Endothelial cell (in vitro differentiated cells): ENCODE results near the gene ARHGAP24. TPM values are rescaled to one million over a fixed set of nuclear protein-coding genes. Genes with fewer than 3 reads are reported as not detected.

Experiments used
- DNase-seq: peaks from one replicate; pipeline ENCODE4 v3.0.0; 2021; ENCODE audit warnings: low spot score
- H3K27ac Mint-ChIP-seq: one replicate; pipeline ENCODE4 v1.8.0; 2021; ENCODE audit warnings: mixed read lengths, inconsistent platforms; ENCODE audit not compliant: unreplicated experiment
- H3K27me3 Mint-ChIP-seq: one replicate; pipeline ENCODE4 v1.8.0; 2021; ENCODE audit warnings: mild to moderate bottlenecking, moderate library complexity, mixed read lengths, inconsistent platforms; ENCODE audit not compliant: unreplicated experiment
- H3K36me3 Mint-ChIP-seq: one replicate; pipeline ENCODE4 v1.8.0; 2021; ENCODE audit warnings: mild to moderate bottlenecking, low read depth, mixed read lengths, inconsistent platforms; ENCODE audit not compliant: unreplicated experiment
- H3K4me1 Mint-ChIP-seq: one replicate; pipeline ENCODE4 v1.8.0; 2021; ENCODE audit warnings: mild to moderate bottlenecking, mixed read lengths, inconsistent platforms; ENCODE audit not compliant: unreplicated experiment
- H3K4me3 Mint-ChIP-seq: one replicate; pipeline ENCODE4 v1.8.0; 2021; ENCODE audit warnings: mild to moderate bottlenecking, mixed read lengths, inconsistent platforms; ENCODE audit not compliant: unreplicated experiment
- H3K9me3 Mint-ChIP-seq: one replicate; pipeline ENCODE4 v1.8.0; 2021; ENCODE audit warnings: mixed read lengths, inconsistent platforms; ENCODE audit not compliant: unreplicated experiment
- total RNA-seq: library from RNA; stranded (reverse); fragmentation: NEBNext Ultra II Directional; extraction: Animal tissue kit (Norgen Biotek cat#: 25700); gene quantifications from one replicate; pipeline ENCODE4 v1.2.1, GENCODE V29; 2021; ENCODE audit not compliant: unreplicated experiment
- TF ChIP-seq, protein P1 (sequence below): fragments of 200-600 bp; sonication (generic); IDR thresholded peaks from one replicate; pipeline ENCODE4 v1.5.0; 2021; ENCODE audit warnings: antibody characterized with exemption; ENCODE audit not compliant: unreplicated experiment

Gene ARHGAP24
- total RNA-seq, 1 donor from 2014 or later = 5.0 TPM

DNA sequence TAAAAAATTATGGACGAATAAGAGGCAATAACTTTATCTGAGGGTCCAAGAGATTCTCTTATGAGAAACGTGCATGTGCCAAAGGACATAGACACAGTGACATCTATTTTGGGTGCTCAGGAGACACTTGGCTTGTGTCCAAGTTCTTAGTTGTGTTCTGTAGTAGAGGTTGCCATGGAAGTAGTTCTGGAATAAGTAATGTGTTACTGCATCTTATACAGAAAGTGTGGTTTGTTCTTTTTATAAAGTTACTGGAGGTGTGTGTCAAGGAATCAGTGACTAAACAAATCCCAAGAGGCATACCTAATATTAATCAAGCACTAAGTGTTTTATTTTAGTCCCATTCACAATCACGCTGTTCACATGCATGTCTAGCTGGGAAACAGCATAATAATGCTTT is 305.7 kb downstream of the ARHGAP24 start:
- Mint-ChIP-seq H3K4me3 (no peak overlapping the region), H3K27ac (no peak overlapping the region), H3K9me3 (no peaks in the 10 kb centered on the region), H3K4me1 (peaks cover 37% of the 10 kb centered on the region), H3K36me3 (no peaks in the 10 kb centered on the region), H3K27me3 (peaks cover 3% of the 10 kb centered on the region)
- no peak for DNase-seq
- TF ChIP-seq, protein P1, sequence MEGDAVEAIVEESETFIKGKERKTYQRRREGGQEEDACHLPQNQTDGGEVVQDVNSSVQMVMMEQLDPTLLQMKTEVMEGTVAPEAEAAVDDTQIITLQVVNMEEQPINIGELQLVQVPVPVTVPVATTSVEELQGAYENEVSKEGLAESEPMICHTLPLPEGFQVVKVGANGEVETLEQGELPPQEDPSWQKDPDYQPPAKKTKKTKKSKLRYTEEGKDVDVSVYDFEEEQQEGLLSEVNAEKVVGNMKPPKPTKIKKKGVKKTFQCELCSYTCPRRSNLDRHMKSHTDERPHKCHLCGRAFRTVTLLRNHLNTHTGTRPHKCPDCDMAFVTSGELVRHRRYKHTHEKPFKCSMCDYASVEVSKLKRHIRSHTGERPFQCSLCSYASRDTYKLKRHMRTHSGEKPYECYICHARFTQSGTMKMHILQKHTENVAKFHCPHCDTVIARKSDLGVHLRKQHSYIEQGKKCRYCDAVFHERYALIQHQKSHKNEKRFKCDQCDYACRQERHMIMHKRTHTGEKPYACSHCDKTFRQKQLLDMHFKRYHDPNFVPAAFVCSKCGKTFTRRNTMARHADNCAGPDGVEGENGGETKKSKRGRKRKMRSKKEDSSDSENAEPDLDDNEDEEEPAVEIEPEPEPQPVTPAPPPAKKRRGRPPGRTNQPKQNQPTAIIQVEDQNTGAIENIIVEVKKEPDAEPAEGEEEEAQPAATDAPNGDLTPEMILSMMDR = no peak

DNA sequence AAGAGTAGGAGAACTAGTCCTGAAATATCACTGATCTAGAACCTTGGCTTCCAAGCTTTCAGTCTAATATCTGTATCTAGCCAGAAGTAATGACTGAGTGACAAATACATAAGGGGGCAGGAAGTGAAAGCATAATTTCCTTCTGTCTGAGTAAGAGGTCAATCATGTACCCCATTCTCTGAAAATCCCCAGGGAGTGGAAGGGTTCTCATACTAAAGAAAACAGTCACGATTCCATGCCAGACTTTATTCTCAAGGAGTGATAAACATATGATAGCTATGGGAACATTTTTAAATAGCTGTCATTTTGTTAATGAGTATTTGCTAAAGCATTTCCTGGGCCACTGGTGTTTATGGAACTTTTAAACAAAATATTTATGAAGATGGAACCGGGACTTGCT is 308.5 kb downstream of the ARHGAP24 start:
- no peak for DNase-seq
- TF ChIP-seq, protein P1 = no peak
- Mint-ChIP-seq H3K9me3 (no peaks in the 10 kb centered on the region), H3K27me3 (peaks cover 3% of the 10 kb centered on the region), H3K36me3 (no peaks in the 10 kb centered on the region), H3K4me3 (no peak overlapping the region), H3K4me1 (peaks cover 20% of the 10 kb centered on the region), H3K27ac (no peak overlapping the region)

- Mint-ChIP-seq H3K27me3 (peaks cover 3% of the 10 kb centered on the region), H3K4me3 (no peak overlapping the region), H3K36me3 (no peaks in the 10 kb centered on the region), H3K9me3 (no peaks in the 10 kb centered on the region), H3K4me1 (peaks cover 22% of the 10 kb centered on the region), H3K27ac (no peak overlapping the region)
- DNase-seq = no peak
- TF ChIP-seq, protein P1 = no peak
Observed at GRCh38 chr4:85783900-85784299, 308.9 kb downstream of the ARHGAP24 start.

- Mint-ChIP-seq H3K4me1 (peaks cover 19% of the 10 kb centered on the region), H3K27ac (no peak overlapping the region), H3K27me3 (peaks cover 3% of the 10 kb centered on the region), H3K9me3 (no peaks in the 10 kb centered on the region), H3K4me3 (no peak overlapping the region), H3K36me3 (no peaks in the 10 kb centered on the region)
- TF ChIP-seq, protein P1 = no peak
- DNase-seq = no peak
Observed at GRCh38 chr4:85784348-85784747, 309.4 kb downstream of the ARHGAP24 start.

GRCh38 chr4:85784947-85785346 is 310.0 kb downstream of the ARHGAP24 start:
- Mint-ChIP-seq H3K27me3 (peaks cover 3% of the 10 kb centered on the region), H3K36me3 (no peaks in the 10 kb centered on the region), H3K27ac (no peak overlapping the region), H3K9me3 (no peaks in the 10 kb centered on the region), H3K4me3 (no peak overlapping the region), H3K4me1 (peaks cover 19% of the 10 kb centered on the region)
- no peak for DNase-seq
- TF ChIP-seq, protein P1 = no peak
